DMS153 treated with DMSO at 0.1 percent for 48 hours (cell line): Measurements from ENCODE around the gene STPG3.
"Not testable (repeated sequence)": the region's sequence is repeated elsewhere in the genome, so short reads cannot be mapped to it uniquely, and the experiment has no call there.

Experiments
- DNase-seq: peaks from one replicate; lab custom pipeline; 2025; ENCODE audit not compliant: unreplicated experiment; lab: John Stamatoyannopoulos, UW

STPG3 gene

DNA sequence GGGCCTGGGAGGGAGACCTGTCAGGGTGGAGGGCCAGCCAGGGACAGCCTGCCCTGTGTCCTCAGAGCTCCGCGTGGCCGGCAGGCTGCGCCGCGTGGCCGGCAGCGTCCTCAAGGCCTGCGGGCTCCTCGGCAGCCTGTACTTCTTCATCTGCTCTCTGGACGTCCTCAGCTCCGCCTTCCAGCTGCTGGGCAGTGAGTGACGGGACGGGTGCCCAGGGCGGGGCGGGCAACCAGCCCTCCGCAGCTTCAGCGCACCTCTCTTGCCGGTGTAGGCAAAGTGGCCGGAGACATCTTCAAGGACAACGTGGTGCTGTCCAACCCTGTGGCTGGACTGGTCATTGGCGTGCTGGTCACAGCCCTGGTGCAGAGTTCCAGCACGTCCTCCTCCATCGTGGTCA lies 18.6 kb upstream of the STPG3 start:
- no peak for DNase-seq

DNA sequence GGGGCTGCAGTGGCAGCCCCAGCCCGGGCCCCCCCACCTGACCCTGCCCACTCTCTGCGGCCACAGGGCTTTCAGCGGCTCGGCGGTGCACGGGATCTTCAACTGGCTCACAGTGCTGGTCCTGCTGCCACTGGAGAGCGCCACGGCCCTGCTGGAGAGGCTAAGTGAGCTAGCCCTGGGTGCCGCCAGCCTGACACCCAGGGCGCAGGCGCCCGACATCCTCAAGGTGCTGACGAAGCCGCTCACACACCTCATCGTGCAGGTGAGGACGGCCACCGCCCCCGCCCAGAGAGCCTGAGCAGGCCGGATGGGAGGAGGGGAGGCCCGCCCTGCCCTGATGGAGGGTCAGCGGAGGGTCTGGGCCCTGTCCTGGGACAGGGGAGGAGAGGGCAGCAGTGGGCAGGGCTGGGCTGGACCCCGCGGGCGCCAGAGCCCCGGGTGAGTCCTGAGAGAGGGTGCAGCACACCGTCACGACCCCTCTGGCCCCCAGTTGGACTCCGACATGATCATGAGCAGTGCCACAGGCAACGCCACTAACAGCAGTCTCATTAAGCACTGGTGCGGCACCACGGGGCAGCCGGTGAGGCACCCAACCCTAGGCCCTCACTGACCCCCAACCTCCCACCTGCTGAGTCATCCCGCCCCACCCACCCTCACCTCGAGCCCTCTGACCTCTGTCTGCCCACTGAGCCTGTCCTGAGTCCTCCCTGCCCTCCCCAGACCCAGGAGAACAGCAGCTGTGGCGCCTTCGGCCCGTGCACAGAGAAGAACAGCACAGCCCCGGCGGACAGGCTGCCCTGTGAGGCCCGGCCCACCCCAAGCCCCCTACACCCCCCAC lies 17.7 kb upstream of the STPG3 start:
- peak; percentile 31 for DNase-seq

DNA sequence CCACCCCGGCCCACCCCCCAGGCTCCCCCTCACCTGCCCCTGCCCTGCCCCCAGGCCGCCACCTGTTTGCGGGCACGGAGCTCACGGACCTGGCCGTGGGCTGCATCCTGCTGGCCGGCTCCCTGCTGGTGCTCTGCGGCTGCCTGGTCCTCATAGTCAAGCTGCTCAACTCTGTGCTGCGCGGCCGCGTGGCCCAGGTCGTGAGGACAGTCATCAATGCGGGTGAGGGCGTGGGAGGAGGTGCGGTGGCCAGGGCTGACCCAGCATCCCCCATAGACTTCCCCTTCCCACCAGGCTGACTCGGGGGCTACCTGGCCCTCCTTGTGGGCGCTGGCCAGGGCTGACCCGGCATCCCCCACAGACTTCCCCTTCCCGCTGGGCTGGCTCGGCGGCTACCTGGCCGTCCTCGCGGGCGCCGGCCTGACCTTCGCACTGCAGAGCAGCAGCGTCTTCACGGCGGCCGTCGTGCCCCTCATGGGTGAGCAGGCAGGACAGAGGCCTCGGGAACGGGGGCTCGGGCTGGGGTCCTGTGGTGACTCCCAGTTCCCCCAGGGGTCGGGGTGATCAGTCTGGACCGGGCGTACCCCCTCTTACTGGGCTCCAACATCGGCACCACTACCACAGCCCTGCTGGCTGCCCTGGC lies 16.9 kb upstream of the STPG3 start:
- DNase-seq, result no peak

DNA sequence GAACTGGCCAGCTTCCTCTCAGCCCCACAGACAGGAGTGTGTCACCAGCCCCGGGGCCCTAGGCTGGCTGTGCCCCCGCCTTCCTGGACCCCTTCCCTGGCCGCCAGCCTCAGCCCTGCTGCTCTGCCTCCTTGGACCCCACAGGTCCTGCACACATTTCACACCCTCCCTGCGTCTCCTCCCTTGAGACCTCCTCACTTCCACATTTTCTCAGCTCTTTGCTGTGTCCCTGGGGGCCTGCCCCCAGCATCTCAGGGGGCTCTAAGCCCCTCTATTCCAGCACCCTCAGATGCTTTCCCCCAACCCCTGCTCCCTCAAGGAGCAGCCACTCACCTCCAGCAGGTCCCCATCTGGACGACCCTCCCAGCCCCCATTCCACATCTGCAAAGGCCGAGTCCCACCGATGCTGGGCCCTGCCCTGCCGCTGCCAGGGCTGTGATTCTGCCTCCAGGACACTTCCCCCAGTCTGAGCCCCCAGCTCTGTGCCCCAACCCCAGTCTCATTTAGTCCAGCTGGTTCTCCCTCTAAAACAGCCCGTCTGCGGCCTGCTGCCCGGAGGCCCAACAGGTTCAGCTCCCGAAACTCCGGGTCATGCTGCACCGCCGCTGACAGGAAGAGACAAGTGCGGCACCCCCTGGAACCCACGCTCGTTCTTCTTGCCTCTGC lies 16.2 kb upstream of the STPG3 start:
- no peak for DNase-seq

DNA sequence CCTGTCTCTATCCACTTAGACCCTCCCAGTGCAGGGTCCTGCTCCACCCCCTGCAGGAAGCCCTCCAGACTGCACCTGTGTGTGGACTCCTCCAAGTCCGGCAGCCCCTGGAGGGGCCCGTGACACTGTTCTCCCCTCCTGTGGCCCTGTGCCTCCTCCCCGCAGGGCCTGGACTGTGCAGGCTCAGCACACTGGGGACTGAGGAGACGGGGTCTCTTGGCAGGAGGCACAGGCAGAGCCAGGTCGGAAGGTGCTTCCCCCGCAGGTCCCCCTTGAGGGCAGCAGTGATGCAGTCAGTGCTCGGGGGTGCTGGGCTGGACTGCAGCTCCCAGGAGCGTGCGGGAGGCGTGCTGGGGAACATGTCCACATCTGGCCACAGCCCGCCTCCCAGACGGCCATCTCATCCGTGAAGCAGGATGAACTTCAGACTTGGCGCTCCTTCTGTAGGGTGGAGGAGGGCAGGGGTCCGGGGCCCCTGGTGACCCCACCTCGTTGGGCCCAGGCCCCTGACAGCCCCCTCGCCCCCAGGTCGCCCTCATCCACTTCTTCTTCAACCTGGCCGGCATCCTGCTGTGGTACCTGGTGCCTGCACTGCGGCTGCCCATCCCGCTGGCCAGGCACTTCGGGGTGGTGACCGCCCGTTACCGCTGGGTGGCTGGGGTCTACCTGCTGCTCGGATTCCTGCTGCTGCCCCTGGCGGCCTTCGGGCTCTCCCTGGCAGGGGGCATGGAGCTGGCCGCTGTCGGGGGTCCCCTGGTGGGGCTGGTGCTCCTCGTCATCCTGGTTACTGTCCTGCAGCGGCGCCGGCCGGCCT lies 15.5 kb upstream of the STPG3 start:
- DNase-seq, result no peak

DNA sequence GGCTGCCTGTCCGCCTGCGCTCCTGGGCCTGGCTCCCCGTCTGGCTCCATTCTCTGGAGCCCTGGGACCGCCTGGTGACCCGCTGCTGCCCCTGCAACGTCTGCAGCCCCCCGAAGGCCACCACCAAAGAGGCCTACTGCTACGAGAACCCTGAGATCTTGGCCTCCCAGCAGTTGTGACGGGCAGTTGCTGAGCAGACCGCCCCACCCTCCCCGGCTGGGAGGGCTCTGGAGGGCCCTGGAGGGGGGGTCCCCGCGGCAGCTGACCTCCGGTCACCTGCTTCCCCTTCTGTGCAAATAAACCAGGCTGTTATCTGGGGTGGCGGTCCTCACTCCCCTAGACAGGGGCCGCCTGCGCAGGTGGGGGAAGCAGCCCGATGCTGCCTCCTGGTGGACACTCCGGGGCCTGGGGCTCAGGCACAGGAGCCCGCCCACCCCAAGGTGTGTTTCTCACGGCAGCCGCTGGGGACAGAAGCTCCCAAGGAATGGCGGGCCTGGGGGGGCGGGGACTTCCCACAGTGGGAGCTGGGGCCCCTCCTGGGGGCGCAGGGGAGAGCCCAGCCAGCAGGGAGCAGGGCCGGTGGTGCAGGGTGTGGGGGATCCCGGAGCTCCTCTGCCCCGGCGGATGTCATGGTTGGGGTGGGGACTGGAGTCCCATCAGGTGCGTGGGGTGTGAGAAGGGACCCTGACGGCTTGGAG lies 14.7 kb upstream of the STPG3 start:
- DNase-seq, result peak; percentile 53

DNA sequence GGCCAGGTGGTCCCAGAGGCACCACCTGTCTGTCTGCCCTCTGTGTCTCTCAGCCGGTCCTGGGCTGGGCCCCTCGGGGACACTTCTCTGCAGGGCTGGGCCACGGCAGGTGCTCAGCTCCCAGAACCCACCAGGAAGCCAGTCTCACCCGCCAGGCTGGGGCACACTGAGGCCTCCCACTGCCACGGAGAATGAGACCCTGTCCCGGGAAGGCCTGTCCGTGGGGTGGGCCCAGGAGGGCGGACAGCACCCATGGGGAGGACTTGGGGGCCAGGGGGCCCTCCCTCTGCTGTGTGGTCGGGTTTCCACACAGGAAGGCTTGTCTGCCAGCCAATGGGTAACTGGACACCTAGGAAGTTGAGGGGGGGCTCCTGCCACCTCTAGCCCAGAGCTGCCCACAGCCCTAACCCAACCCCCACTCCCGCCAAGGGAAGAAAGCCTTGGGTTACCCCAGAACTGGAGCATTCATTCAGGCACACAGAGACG lies 14.1 kb upstream of the STPG3 start:
- no peak for DNase-seq

DNA sequence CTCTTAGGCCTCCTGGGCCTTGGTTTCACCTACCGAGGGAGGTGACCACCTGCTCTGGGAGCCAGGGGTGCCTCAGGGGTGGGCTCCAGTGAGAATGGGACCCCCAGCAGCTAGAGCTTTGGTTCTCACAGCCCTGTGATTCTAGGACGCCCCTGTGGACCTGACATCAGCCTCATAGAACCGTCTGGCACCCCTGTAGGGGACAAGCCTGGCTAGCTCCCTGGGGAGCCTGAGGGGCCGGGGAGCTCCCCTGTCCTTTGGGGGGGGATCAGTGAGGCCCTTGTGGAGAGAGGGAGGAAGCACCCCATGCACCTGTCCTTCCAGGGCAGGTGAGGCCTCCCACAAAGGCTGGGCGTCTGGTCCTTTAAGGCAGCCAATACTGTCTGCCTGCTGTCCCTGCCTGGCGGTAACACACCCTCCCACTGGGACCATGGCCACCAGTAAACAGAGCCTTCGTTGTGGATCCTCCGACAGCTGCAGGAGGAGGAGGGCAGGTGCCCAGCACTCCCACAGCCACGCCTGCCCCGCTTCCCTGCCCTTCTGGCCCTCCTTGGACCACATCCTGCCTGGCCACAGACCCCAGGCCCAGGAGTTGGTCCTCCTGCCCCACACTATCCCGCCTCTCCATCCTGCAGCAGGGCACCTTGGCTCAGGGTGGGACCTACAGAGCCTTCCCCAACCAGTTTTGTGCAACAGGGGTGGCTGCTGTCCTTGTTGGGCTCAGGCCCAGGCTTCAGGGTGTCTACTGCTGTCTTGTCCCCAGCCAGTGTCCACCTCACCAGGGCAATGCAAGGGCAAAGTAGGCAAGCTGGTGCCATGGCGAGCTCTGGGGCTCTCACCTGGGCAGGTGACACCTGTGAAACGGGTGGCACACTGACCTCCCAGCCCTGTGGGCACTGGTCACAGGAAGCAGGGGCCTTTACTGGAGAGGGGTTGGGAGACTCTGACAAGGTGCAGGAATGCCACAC lies 13.0 kb upstream of the STPG3 start:
- peak; percentile 83 for DNase-seq

DNA sequence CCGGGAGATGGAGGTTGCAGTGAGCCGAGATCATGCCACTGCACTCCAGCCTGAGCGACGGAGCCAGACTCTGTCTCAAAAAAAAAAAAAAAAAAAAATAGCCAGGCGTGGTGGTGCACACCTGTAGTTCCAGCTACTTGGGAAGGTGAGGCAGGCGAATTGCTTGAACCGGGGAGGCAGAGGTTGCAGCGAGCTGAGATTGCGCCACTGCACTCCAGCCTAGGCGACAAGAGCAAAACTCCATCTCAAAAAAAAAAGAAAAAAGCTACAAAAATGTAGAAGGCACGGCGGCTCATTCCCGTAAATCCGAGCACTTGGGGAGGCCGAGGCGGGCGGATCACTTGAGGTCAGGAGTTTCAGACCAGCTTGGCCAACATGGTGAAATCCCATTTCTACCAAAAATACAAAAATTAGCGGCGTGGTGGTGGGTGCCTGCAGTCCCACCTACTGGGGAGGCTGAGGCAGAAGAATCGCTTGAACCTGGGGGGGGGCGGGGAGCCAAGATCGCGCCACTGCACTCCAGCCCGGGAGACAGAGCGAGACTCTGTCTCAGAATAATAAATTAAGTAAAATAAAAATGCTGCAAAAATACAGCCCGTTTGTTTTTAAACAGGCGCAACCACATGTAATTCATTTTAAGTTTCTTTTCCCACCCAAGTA lies 11.4 kb upstream of the STPG3 start:
- not testable (repeated sequence) for DNase-seq

DNA sequence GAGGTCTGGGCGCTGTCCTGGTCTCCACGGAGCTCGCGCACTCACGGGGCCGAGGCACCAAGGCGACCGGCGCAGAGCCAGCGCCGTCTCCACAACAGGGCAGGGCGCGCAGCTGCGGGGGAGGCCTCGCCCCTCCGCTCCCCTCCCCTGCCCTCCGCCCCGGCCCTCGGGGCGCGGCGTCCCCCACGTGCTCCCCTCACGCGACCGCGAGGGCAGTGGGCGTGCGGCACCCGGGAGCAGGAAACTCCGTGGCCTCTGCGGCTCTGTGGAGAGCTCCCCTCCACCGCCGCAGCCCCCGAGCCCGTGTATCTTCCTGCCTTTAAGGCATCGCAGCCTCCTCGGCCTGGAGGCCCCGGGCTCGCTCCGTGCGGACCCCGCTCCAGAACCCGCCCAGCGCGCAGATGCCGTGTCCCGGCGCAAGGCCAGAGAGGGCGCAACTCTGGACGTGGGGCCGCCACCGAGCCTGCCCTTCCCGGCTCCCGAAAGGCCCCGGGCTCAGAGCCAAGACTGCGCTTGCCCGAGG lies 10.7 kb upstream of the STPG3 start:
- peak; percentile 98 for DNase-seq

DNA sequence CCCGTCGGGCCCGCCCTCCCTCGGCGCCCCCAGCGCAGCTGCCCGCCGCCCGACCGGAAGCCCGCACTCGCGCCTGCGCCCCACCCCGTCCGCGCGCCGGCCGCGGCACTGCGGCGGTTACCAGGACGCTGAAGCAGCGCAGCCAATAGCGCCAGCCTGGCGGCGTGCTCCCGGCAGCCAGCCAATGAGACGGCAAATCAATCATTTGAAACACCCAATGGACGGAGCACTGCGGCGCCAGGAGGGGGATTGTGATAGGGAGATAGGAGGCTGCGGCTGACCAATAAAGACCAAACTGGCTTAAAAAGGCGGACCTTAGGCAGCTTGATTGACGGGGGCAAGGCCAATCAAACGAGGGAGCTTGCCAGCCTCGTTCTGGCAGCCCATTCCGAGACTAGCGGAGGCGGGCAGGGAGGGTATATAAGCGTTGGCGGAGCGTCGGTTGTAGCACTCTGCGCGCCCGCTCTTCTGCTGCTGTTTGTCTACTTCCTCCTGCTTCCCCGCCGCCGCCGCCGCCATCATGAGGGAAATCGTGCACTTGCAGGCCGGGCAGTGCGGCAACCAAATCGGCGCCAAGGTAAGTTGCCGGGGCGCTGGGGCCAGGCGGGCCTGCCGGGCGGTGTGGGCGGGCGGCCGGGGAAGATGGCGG lies 10.1 kb upstream of the STPG3 start, which contains the start of gene TUBB4B:
TSS of gene TUBB4B (plus strand) at position 447 of the 649 bp plus-strand sequence. CDS start at position 521, 74 bp downstream.
- DNase-seq, result peak; percentile 98

DNA sequence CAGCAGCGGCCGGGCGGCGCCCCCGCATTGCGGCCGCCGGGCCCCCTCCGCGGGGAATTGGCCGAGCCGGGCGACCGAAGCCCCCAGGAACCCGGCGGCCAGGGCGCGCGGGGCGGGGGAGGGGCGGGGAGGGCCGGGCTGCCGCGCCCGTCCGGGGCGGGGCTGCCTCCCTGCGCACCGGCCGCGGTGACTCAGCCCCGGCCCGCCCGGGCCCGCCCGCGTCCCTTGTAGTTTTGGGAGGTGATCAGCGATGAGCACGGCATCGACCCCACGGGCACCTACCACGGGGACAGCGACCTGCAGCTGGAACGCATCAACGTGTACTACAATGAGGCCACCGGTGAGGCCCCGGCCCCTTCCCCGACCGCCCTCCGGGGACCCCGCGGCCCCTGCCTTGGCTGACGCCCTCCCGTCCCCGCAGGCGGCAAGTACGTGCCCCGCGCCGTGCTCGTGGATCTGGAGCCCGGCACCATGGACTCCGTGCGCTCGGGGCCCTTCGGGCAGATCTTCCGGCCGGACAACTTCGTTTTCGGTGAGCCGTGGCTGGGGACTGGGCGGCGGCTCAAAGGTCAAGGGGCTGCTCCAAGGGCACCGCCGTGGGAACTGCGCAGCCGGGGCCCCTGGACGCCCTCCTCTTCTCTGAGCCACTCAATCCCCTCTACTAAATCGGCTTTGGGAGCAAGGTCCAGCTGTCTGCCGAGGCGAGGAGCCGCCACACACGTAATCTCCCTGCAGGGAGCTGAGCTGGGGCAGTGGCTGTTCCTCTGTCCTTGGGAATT lies 9.4 kb upstream of the STPG3 start:
- no peak for DNase-seq

DNA sequence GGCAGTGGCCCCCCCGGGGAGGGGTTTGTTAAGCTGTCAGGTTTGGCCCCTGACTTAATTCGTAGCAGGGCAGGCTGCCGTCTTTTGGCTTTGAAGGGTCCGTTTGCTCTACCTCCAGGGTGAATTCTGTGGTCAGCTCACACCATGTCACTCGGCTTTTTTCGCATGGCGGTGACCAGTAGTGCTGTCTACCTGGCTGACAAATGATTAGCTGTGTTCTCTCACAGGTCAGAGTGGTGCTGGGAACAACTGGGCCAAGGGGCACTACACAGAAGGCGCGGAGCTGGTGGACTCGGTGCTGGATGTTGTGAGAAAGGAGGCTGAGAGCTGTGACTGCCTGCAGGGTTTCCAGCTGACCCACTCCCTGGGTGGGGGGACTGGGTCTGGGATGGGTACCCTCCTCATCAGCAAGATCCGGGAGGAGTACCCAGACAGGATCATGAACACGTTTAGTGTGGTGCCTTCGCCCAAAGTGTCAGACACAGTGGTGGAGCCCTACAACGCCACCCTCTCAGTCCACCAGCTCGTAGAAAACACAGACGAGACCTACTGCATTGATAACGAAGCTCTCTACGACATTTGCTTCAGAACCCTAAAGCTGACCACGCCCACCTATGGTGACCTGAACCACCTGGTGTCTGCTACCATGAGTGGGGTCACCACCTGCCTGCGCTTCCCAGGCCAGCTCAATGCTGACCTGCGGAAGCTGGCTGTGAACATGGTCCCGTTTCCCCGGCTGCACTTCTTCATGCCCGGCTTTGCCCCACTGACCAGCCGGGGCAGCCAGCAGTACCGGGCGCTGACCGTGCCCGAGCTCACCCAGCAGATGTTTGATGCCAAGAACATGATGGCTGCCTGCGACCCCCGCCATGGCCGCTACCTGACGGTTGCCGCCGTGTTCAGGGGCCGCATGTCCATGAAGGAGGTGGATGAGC lies 8.6 kb upstream of the STPG3 start:
- DNase-seq, result no peak

DNA sequence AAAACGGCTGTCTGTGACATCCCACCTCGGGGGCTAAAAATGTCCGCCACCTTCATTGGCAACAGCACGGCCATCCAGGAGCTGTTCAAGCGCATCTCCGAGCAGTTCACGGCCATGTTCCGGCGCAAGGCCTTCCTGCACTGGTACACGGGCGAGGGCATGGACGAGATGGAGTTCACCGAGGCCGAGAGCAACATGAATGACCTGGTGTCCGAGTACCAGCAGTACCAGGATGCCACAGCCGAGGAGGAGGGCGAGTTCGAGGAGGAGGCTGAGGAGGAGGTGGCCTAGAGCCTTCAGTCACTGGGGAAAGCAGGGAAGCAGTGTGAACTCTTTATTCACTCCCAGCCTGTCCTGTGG lies 7.8 kb upstream of the STPG3 start:
- not testable (repeated sequence) for DNase-seq

DNA sequence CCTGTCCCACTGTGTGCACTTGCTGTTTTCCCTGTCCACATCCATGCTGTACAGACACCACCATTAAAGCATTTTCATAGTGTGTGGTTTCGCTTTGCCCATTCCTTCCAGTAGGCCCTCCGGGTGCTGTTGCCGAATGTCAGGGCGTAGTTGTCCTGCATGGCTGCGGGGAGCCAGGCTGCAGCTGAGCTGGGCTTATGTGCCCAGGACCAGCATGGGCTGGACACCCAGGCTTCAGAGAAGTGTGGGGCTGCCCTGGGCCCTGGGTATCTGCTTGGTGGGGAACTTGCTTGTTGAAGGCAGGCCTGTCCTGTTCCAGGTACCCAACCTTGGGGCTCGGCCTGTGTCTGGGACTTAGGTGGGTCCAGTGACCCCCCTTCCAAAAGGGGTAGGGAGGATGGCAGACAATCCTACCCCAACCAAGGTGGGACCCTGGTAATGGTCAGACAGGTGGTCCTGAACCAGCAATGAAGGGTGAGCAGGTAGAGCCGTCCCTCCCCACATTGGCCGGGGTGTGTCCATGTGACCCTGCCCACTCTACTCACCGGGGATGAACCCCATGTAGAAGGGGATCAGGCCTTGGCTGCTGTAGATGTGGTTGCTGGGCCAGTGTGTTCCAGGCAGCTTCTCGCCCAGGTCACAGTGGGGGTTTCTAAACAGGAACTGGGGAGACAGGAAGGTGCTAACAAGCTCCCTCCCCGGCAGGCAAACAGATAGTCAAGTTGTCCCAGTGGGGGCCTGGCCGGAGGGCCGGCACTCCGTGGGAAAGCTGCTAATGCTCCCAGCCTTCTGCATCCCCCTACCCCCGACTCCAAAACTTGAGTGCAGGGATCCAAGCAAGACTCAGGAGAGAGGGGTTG lies 7.2 kb upstream of the STPG3 start:
- DNase-seq, result no peak
